ENCODE results near the gene F11.
"Not testable (repeated sequence)": the region's sequence is repeated elsewhere in the genome, so short reads cannot be mapped to it uniquely, and the experiment has no call there.

F11 gene

GRCh38 chr4:186249785-186250754 lies 15.9 kb upstream of the F11 start:
- no peak for DNase-seq (ENCODE audit: low spot score)

GRCh38 chr4:186250760-186251159 lies 15.2 kb upstream of the F11 start:
- no peak for DNase-seq (ENCODE audit: low spot score)

- no peak for DNase-seq (ENCODE audit: low spot score)
These were observed 10.9 kb upstream of the F11 start for GRCh38 chr4:186255122-186255521.

- no peak for DNase-seq (ENCODE audit: low spot score)
These were observed 7.7 kb upstream of the F11 start for GRCh38 chr4:186258216-186258811.

- no peak for DNase-seq (ENCODE audit: low spot score)
These were observed 5.9 kb upstream of the F11 start for GRCh38 chr4:186260117-186260503.

- DNase-seq (ENCODE audit: low spot score) = no peak
These were observed 5.2 kb upstream of the F11 start for GRCh38 chr4:186260504-186261448.

GRCh38 chr4:186264660-186265059 lies 1.3 kb upstream of the F11 start:
- DNase-seq (ENCODE audit: low spot score) = no peak

GRCh38 chr4:186265250-186265649 lies 739 bp upstream of the F11 start:
- not testable (repeated sequence) for DNase-seq (ENCODE audit: low spot score)

- DNase-seq (ENCODE audit: low spot score) = peak; percentile 56
These were observed 904 bp downstream of the F11 start for GRCh38 chr4:186266729-186267456.

GRCh38 chr4:186271081-186271678 lies 5.2 kb downstream of the F11 start:
- no peak for DNase-seq (ENCODE audit: low spot score)

GRCh38 chr4:186272699-186273391 lies 6.9 kb downstream of the F11 start:
- DNase-seq (ENCODE audit: low spot score) = no peak

GRCh38 chr4:186273392-186273789 lies 7.4 kb downstream of the F11 start:
- not testable (repeated sequence) for DNase-seq (ENCODE audit: low spot score)

GRCh38 chr4:186283311-186283710 lies 17.3 kb downstream of the F11 start:
- DNase-seq (ENCODE audit: low spot score) = no peak

- no peak for DNase-seq (ENCODE audit: low spot score)
These were observed 19.2 kb downstream of the F11 start for GRCh38 chr4:186285147-186285546.

- no peak for DNase-seq (ENCODE audit: low spot score)
These were observed 20.6 kb downstream of the F11 start for GRCh38 chr4:186286581-186286980.

- DNase-seq (ENCODE audit: low spot score) = no peak
These were observed 25.4 kb downstream of the F11 start for GRCh38 chr4:186291256-186291890.

- no peak for DNase-seq (ENCODE audit: low spot score)
These were observed 28.2 kb downstream of the F11 start for GRCh38 chr4:186294160-186294559.

GRCh38 chr4:186296481-186296880 lies 30.5 kb downstream of the F11 start:
- DNase-seq (ENCODE audit: low spot score) = no peak

GRCh38 chr4:186297013-186297645 lies 31.1 kb downstream of the F11 start:
- DNase-seq (ENCODE audit: low spot score) = no peak
